Astrocyte (in vitro differentiated cells and primary cell): ENCODE results near the gene ARSI.

Experiments used
- CTCF ChIP-seq: IDR thresholded peaks from 2 replicates; pipeline ENCODE4 v1.5.1; 2011; ENCODE audit warnings: low read depth, mild to moderate bottlenecking, inconsistent platforms, low read length, moderate library complexity; ENCODE audit not compliant: insufficient read depth
- EZH2 ChIP-seq: IDR thresholded peaks from 2 replicates; pipeline ENCODE4 v1.6.1; 2012; ENCODE audit warnings: mild to moderate bottlenecking, low read length, inconsistent platforms; ENCODE audit not compliant: insufficient read depth

GRCh38 chr5:150339165-150339564 is 36.5 kb upstream of the ARSI start:
- TF ChIP-seq EZH2 (no peak), CTCF (no peak)
